H9 (cell line): ENCODE results near the gene IL3. TPM values are rescaled to one million over a fixed set of nuclear protein-coding genes. Genes with fewer than 3 reads are reported as not detected.

Source experiments
- DNase-seq: peaks from one replicate; pipeline ENCODE4 v3.0.0-alpha.2; 2017
- H2AFZ ChIP-seq: one replicate; pipeline ENCODE4 v1.6.1; 2013; ENCODE audit warnings: mild to moderate bottlenecking, low read length, control low read depth, moderate library complexity
- H2AK5ac ChIP-seq: 2 replicates; pipeline ENCODE4 v1.6.1; 2013; ENCODE audit warnings: low read length, control low read depth, mixed read lengths; ENCODE audit not compliant: insufficient read length
- H2BK120ac ChIP-seq: one replicate; pipeline ENCODE4 v1.6.1; 2013; ENCODE audit warnings: low read depth, mild to moderate bottlenecking, low read length, control low read depth, inconsistent platforms; ENCODE audit not compliant: poor library complexity, severe bottlenecking
- H2BK12ac ChIP-seq: 2 replicates; pipeline ENCODE4 v1.6.1; 2013; ENCODE audit warnings: low read length, control low read depth, mixed read lengths, low read depth; ENCODE audit not compliant: insufficient read length
- H2BK15ac ChIP-seq: 2 replicates; pipeline ENCODE4 v1.6.1; 2013; ENCODE audit warnings: low read depth, low read length, control low read depth
- H2BK20ac ChIP-seq: one replicate; pipeline ENCODE4 v1.6.1; 2013; ENCODE audit warnings: low read depth, mild to moderate bottlenecking, low read length, control low read depth, inconsistent platforms; ENCODE audit not compliant: poor library complexity, severe bottlenecking
- H2BK5ac ChIP-seq: 2 replicates; pipeline ENCODE4 v1.6.1; 2013; ENCODE audit warnings: low read length, control low read depth, mixed read lengths; ENCODE audit not compliant: insufficient read length
- H3K14ac ChIP-seq: 2 replicates; pipeline ENCODE4 v1.6.1; 2013; ENCODE audit warnings: low read length, control low read depth; ENCODE audit not compliant: insufficient read depth
- H3K18ac ChIP-seq: 2 replicates; pipeline ENCODE4 v1.6.1; 2013; ENCODE audit warnings: low read depth, mild to moderate bottlenecking, mixed read lengths, low read length, control low read depth; ENCODE audit not compliant: insufficient read length
- H3K23ac ChIP-seq: 2 replicates; pipeline ENCODE4 v1.6.1; 2013; ENCODE audit warnings: low read length, control low read depth, mixed read lengths, low read depth; ENCODE audit not compliant: insufficient read length
- H3K23me2 ChIP-seq: 2 replicates; pipeline ENCODE4 v1.6.1; 2013; ENCODE audit warnings: low read depth, mild to moderate bottlenecking, mixed read lengths, low read length, control low read depth; ENCODE audit not compliant: insufficient read length, poor library complexity, severe bottlenecking
- H3K27ac ChIP-seq: 2 replicates; pipeline ENCODE4 v1.5.1; 2013; ENCODE audit warnings: low read length, control low read depth, mixed read lengths, low read depth; ENCODE audit not compliant: insufficient read length
- H3K27me3 ChIP-seq: 2 replicates; pipeline ENCODE4 v1.6.1; 2013; ENCODE audit warnings: low read length, control low read depth, inconsistent platforms; ENCODE audit not compliant: insufficient read depth
- H3K4ac ChIP-seq: 2 replicates; pipeline ENCODE4 v1.6.1; 2013; ENCODE audit warnings: low read depth, mild to moderate bottlenecking, control low read depth, inconsistent platforms, low read length, moderate library complexity
- H3K4me1 ChIP-seq: 2 replicates; pipeline ENCODE4 v1.6.1; 2013; ENCODE audit warnings: low read length, control low read depth, inconsistent platforms; ENCODE audit not compliant: insufficient read depth
- H3K4me2 ChIP-seq: 2 replicates; pipeline ENCODE4 v1.6.1; 2013; ENCODE audit warnings: low read length, control low read depth, mixed read lengths; ENCODE audit not compliant: insufficient read length, insufficient read depth
- H3K56ac ChIP-seq: 2 replicates; pipeline ENCODE4 v1.6.1; 2013; ENCODE audit warnings: low read depth, mild to moderate bottlenecking, mixed read lengths, low read length, control low read depth; ENCODE audit not compliant: insufficient read length
- H3K79me1 ChIP-seq: 2 replicates; pipeline ENCODE4 v1.6.1; 2013; ENCODE audit warnings: low read depth, mild to moderate bottlenecking, moderate library complexity, low read length, control low read depth, inconsistent platforms; ENCODE audit not compliant: insufficient read depth, poor library complexity, severe bottlenecking
- H3K79me2 ChIP-seq: 2 replicates; pipeline ENCODE4 v1.6.1; 2013; ENCODE audit warnings: low read length, control low read depth, inconsistent platforms; ENCODE audit not compliant: insufficient read depth
- H3K9ac ChIP-seq: 2 replicates; pipeline ENCODE4 v1.6.1; 2013; ENCODE audit warnings: low read length, control low read depth, mixed read lengths; ENCODE audit not compliant: insufficient read length; ENCODE audit errors: extremely low read depth
- H3K9me3 ChIP-seq: one replicate; pipeline ENCODE4 v1.6.1; 2013; ENCODE audit warnings: low read depth, low read length, inconsistent platforms; ENCODE audit not compliant: control insufficient read depth
- H3T11ph ChIP-seq: one replicate; pipeline ENCODE4 v1.6.1; 2013; ENCODE audit warnings: mild to moderate bottlenecking, low read length, control low read depth, inconsistent platforms
- H4K20me1 ChIP-seq: one replicate; pipeline ENCODE4 v1.6.1; 2013; ENCODE audit not compliant: control insufficient read depth, insufficient read length, insufficient read depth
- H4K5ac ChIP-seq: 2 replicates; pipeline ENCODE4 v1.6.1; 2013; ENCODE audit warnings: low read depth, mild to moderate bottlenecking, mixed read lengths, low read length, control low read depth; ENCODE audit not compliant: insufficient read length
- H4K8ac ChIP-seq: replicated peaks from 2 replicates; pipeline ENCODE4 v1.6.1; 2013; ENCODE audit warnings: low read length, control low read depth, mixed read lengths, low read depth; ENCODE audit not compliant: insufficient read length
- H4K91ac ChIP-seq: 2 replicates; pipeline ENCODE4 v1.6.1; 2013; ENCODE audit warnings: low read depth, mild to moderate bottlenecking, moderate library complexity, mixed read lengths, low read length, control low read depth; ENCODE audit not compliant: insufficient read length
- H3K27ac Mint-ChIP-seq, 3 experiments: 2 replicates in 2 of 3; 3 replicates in 1 of 3; pipeline ENCODE4 v1.8.0; 2020 to 2021; ENCODE audit warnings: mixed read lengths in 3 of 3, mild to moderate bottlenecking in 1 of 3, moderate library complexity in 1 of 3
- H3K27me3 Mint-ChIP-seq: 2 replicates; pipeline ENCODE4 v1.8.0; 2021; ENCODE audit warnings: low read depth, mild to moderate bottlenecking, moderate library complexity, mixed read lengths
- H3K36me3 Mint-ChIP-seq, 3 experiments: 2 replicates in 2 of 3; 3 replicates in 1 of 3; pipeline ENCODE4 v1.8.0; 2020 to 2021; ENCODE audit warnings: low read depth in 3 of 3, mixed read lengths in 3 of 3; ENCODE audit not compliant: insufficient read depth in 1 of 3
- H3K4me1 Mint-ChIP-seq, 2 experiments: 2 replicates each; pipeline ENCODE4 v1.8.0; 2020; ENCODE audit warnings: mixed read lengths in 2 of 2
- H3K4me3 Mint-ChIP-seq, 2 experiments: 2 replicates in 1 of 2; 3 replicates in 1 of 2; pipeline ENCODE4 v1.8.0; 2020 to 2021; ENCODE audit warnings: mild to moderate bottlenecking in 2 of 2, mixed read lengths in 2 of 2, moderate library complexity in 1 of 2
- H3K9me3 Mint-ChIP-seq, 2 experiments: 2 replicates in 1 of 2; 3 replicates in 1 of 2; pipeline ENCODE4 v1.8.0; 2020; ENCODE audit warnings: mild to moderate bottlenecking in 2 of 2, mixed read lengths in 2 of 2, moderate library complexity in 1 of 2
- CTCF ChIP-seq: fragments of 200-600 bp; sonication (generic); conservative IDR thresholded peaks from 3 replicates; pipeline ENCODE4 v1.8.0; 2021; ENCODE audit warnings: antibody characterized with exemption, mild to moderate bottlenecking
- WGBS: extraction: QIAGEN DNeasy Blood & Tissue Kit; methylation state at CpG from one replicate; pipeline ENCODE4 v1.1.7; 2013; ENCODE audit warnings: missing lambda C conversion rate, low lambda C conversion rate, mixed read lengths; ENCODE audit not compliant: insufficient read length; ENCODE audit errors: extremely low coverage; 5-methylcytosine and 5-hydroxymethylcytosine counted together
- total RNA-seq: library from RNA; stranded (reverse); gene quantifications from 2 replicates; pipeline ENCODE4 v1.2.1, GENCODE V29; 2021

IL3 gene
- total RNA-seq, 1 experiment from 2014 or later, result not detected

GRCh38 chr5:132065351-132065937 is 5.0 kb downstream of the IL3 start:
- no peak overlapping the region for H2BK5ac ChIP-seq
- Mint-ChIP-seq H3K27me3 (no peaks in the 10 kb centered on the region; the same call in none of the 2 replicates), H3K27ac (no peak overlapping the region), H3K4me1 (peaks cover 4 to 9% of the 10 kb centered on the region in 2 experiments; a peak in 3 of 4 replicates), H3K36me3 (no peaks in the 10 kb centered on the region), H3K4me3 (peak overlapping the region in 1 of 2 experiments; percentile 22; a peak in 1 of 5 replicates), H3K9me3 (no peaks in the 10 kb centered on the region; a peak in 1 of 5 replicates)
- H3T11ph ChIP-seq, result no peak overlapping the region
- no peak overlapping the region for H2BK20ac ChIP-seq
- H2BK120ac ChIP-seq, result no peak overlapping the region
- no peak overlapping the region for H4K5ac ChIP-seq
- H3K27ac ChIP-seq, result no peak overlapping the region
- no peak overlapping the region for H3K18ac ChIP-seq
- no peak overlapping the region for H3K23ac ChIP-seq
- no peaks in the 10 kb centered on the region for H3K4me1 ChIP-seq
- H4K20me1 ChIP-seq, result no peaks in the 10 kb centered on the region
- no peak overlapping the region for H4K8ac ChIP-seq
- H3K4ac ChIP-seq, result no peak overlapping the region
- H3K23me2 ChIP-seq, result no peaks in the 10 kb centered on the region
- DNase-seq, result peak; percentile 80
- H3K79me1 ChIP-seq, result no peaks in the 10 kb centered on the region
- no peak overlapping the region for H3K4me2 ChIP-seq
- H2AK5ac ChIP-seq, result no peak overlapping the region
- H3K9me3 ChIP-seq, result no peaks in the 10 kb centered on the region
- no peak overlapping the region for H3K56ac ChIP-seq
- WGBS, result no CpG with 5 or more reads among the region's 4 CpGs
- H3K79me2 ChIP-seq, result no peaks in the 10 kb centered on the region
- H3K9ac ChIP-seq, result no peak overlapping the region
- H4K91ac ChIP-seq, result no peak overlapping the region
- no peak overlapping the region for H2AFZ ChIP-seq
- TF ChIP-seq CTCF, result peak; percentile 77
- no peak overlapping the region for H3K14ac ChIP-seq
- H3K27me3 ChIP-seq, result no peaks in the 10 kb centered on the region
- no peak overlapping the region for H2BK15ac ChIP-seq
- H2BK12ac ChIP-seq, result no peak overlapping the region
